ENCODE measurements around the gene PNPLA7.

DNA sequence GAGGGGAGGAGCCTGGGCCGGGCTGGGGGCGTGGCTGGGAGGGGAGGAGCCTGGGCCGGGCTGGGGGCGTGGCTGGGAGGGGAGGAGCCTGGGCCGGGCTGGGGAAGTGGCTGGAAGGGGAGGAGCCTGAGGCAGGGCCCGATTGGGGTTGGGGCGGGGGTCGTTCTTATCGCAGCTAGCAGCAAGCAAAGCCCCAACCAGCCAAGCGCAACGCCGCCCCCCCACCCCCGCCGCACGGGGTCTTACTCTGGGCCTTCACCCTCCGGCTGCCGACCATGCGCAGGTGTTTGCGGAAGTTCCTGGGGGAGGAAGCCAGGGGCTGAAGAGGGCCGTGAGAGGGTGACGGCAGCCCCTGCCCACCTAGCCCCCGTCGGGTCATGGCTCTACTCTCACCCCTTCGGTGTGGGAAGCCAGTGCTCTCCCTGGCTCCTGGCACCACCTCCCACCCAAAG, 96.0 kb downstream of the PNPLA7 start:
- TF ChIP-seq, protein P1, sequence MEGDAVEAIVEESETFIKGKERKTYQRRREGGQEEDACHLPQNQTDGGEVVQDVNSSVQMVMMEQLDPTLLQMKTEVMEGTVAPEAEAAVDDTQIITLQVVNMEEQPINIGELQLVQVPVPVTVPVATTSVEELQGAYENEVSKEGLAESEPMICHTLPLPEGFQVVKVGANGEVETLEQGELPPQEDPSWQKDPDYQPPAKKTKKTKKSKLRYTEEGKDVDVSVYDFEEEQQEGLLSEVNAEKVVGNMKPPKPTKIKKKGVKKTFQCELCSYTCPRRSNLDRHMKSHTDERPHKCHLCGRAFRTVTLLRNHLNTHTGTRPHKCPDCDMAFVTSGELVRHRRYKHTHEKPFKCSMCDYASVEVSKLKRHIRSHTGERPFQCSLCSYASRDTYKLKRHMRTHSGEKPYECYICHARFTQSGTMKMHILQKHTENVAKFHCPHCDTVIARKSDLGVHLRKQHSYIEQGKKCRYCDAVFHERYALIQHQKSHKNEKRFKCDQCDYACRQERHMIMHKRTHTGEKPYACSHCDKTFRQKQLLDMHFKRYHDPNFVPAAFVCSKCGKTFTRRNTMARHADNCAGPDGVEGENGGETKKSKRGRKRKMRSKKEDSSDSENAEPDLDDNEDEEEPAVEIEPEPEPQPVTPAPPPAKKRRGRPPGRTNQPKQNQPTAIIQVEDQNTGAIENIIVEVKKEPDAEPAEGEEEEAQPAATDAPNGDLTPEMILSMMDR (IDR thresholded peaks at IDR 0.05), result no peak
- peak in 1 of 2 donors; percentile 51 for TF ChIP-seq POLR2A (IDR thresholded peaks at IDR 0.05)
